ENCODE results near the gene UCN2. TPM values are rescaled to one million over a fixed set of nuclear protein-coding genes. Genes with fewer than 3 reads are reported as not detected.

UCN2 gene
- total and polyA plus RNA-seq, 9 of the 15 experiments (the other 6 are each of a cell fraction or from before 2014, with no cell fraction given): 0.08 to 0.11 TPM; not detected in 7

DNA sequence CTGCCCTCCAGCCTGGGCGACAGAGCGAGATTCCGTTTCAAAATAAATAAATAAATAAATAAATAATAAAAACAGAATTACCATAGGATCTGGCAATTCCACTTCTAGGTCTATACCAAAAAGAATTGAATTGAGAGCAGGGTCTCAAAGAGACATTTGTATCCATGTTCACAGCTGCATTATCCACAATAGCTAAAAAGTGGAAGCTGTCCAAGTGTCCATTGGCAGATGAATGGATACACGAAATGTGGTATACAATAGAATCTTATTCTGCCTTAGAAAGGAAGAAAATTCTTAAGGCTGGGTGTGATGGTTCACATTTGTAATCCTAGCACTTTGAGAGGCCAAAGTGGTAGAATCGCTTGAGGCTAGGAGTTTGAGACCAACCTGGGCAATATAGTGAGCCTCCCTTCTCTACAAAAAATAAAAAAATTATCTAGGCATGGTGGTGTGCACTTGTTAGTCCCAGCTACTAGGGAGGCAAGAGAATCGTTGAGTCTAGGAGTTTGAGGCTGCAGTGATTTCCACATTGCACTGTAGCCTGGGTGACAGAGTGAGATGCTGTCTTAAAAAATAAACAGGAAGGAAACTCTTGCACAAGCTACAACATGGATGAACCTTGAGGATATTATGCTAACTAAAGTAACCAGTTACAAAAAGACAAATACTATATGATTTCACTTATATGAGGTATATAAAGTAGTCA is 31.2 kb downstream of the UCN2 start:
- H3K79me2 ChIP-seq (ENCODE audit: control insufficient read depth, insufficient read depth, low read length): no peaks in the 10 kb centered on the region
- no peak for TF ChIP-seq FUS (optimal IDR thresholded peaks at IDR 0.05; ENCODE audit: low read depth, low read length)
- TF ChIP-seq, protein P1, sequence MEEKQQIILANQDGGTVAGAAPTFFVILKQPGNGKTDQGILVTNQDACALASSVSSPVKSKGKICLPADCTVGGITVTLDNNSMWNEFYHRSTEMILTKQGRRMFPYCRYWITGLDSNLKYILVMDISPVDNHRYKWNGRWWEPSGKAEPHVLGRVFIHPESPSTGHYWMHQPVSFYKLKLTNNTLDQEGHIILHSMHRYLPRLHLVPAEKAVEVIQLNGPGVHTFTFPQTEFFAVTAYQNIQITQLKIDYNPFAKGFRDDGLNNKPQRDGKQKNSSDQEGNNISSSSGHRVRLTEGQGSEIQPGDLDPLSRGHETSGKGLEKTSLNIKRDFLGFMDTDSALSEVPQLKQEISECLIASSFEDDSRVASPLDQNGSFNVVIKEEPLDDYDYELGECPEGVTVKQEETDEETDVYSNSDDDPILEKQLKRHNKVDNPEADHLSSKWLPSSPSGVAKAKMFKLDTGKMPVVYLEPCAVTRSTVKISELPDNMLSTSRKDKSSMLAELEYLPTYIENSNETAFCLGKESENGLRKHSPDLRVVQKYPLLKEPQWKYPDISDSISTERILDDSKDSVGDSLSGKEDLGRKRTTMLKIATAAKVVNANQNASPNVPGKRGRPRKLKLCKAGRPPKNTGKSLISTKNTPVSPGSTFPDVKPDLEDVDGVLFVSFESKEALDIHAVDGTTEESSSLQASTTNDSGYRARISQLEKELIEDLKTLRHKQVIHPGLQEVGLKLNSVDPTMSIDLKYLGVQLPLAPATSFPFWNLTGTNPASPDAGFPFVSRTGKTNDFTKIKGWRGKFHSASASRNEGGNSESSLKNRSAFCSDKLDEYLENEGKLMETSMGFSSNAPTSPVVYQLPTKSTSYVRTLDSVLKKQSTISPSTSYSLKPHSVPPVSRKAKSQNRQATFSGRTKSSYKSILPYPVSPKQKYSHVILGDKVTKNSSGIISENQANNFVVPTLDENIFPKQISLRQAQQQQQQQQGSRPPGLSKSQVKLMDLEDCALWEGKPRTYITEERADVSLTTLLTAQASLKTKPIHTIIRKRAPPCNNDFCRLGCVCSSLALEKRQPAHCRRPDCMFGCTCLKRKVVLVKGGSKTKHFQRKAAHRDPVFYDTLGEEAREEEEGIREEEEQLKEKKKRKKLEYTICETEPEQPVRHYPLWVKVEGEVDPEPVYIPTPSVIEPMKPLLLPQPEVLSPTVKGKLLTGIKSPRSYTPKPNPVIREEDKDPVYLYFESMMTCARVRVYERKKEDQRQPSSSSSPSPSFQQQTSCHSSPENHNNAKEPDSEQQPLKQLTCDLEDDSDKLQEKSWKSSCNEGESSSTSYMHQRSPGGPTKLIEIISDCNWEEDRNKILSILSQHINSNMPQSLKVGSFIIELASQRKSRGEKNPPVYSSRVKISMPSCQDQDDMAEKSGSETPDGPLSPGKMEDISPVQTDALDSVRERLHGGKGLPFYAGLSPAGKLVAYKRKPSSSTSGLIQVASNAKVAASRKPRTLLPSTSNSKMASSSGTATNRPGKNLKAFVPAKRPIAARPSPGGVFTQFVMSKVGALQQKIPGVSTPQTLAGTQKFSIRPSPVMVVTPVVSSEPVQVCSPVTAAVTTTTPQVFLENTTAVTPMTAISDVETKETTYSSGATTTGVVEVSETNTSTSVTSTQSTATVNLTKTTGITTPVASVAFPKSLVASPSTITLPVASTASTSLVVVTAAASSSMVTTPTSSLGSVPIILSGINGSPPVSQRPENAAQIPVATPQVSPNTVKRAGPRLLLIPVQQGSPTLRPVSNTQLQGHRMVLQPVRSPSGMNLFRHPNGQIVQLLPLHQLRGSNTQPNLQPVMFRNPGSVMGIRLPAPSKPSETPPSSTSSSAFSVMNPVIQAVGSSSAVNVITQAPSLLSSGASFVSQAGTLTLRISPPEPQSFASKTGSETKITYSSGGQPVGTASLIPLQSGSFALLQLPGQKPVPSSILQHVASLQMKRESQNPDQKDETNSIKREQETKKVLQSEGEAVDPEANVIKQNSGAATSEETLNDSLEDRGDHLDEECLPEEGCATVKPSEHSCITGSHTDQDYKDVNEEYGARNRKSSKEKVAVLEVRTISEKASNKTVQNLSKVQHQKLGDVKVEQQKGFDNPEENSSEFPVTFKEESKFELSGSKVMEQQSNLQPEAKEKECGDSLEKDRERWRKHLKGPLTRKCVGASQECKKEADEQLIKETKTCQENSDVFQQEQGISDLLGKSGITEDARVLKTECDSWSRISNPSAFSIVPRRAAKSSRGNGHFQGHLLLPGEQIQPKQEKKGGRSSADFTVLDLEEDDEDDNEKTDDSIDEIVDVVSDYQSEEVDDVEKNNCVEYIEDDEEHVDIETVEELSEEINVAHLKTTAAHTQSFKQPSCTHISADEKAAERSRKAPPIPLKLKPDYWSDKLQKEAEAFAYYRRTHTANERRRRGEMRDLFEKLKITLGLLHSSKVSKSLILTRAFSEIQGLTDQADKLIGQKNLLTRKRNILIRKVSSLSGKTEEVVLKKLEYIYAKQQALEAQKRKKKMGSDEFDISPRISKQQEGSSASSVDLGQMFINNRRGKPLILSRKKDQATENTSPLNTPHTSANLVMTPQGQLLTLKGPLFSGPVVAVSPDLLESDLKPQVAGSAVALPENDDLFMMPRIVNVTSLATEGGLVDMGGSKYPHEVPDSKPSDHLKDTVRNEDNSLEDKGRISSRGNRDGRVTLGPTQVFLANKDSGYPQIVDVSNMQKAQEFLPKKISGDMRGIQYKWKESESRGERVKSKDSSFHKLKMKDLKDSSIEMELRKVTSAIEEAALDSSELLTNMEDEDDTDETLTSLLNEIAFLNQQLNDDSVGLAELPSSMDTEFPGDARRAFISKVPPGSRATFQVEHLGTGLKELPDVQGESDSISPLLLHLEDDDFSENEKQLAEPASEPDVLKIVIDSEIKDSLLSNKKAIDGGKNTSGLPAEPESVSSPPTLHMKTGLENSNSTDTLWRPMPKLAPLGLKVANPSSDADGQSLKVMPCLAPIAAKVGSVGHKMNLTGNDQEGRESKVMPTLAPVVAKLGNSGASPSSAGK (IDR thresholded peaks at IDR 0.05): no peak
- TF ChIP-seq RAD21 (CRISPR knock-in tag; conservative IDR thresholded peaks at IDR 0.05 in 1 of 2, IDR thresholded peaks at IDR 0.05 in 1 of 2): no peak
- TF ChIP-seq ELF2 (CRISPR knock-in tag; IDR thresholded peaks at IDR 0.05): no peak
- TF ChIP-seq CBFA2T3 (IDR thresholded peaks at IDR 0.05): no peak
- TF ChIP-seq NFE2 (IDR thresholded peaks at IDR 0.05; ENCODE audit: low read depth): no peak
- TF ChIP-seq HSF4 (CRISPR knock-in tag; IDR thresholded peaks at IDR 0.05; ENCODE audit: borderline replicate concordance): no peak
- no peak for TF ChIP-seq MEIS2 (IDR thresholded peaks at IDR 0.05; ENCODE audit: partially characterized antibody)
- TF ChIP-seq MEF2D (tag; conservative IDR thresholded peaks at IDR 0.05; ENCODE audit: low read depth): no peak
- TF ChIP-seq ESRRB (CRISPR knock-in tag; IDR thresholded peaks at IDR 0.05; ENCODE audit: borderline replicate concordance): no peak
- TF ChIP-seq ZNF311 (CRISPR knock-in tag; IDR thresholded peaks at IDR 0.05): no peak
- no peak for TF ChIP-seq ZC3H11A (IDR thresholded peaks at IDR 0.05; ENCODE audit: low read depth, low read length)

More for the DNA sequence above, 31.2 kb downstream of the UCN2 start:
- H3K4me1 ChIP-seq (replicated peaks in 1 of 2; ENCODE audit: control insufficient read depth in 2 of 2, insufficient read depth in 2 of 2, low read length in 2 of 2): no peaks in the 10 kb centered on the region
- POLR2A ChIA-PET: interaction anchor here (1.1 kb wide), 1 partner anchor 150 kb away, joined by 3 read pairs; no protein-coding TSS in a partner anchor
- in situ Hi-C loops (cut with MboI) (no loop called here), intact Hi-C loops (cut with micrococcal nuclease) (no loop called here)
- CTCF ChIA-PET (ENCODE audit: low intra/inter-chr PET ratio): interaction anchor here (0.6 kb wide), 1 partner anchor 267 kb away, joined by 3 read pairs; no protein-coding TSS in a partner anchor
- DNase-seq (ENCODE audit: extremely low read depth in 1 of 4, low spot score in 3 of 4) (no peak), FAIRE-seq (no peak), ATAC-seq (no peak)
- no peak overlapping the region for H3K4me2 ChIP-seq (ENCODE audit: insufficient read depth, low read length)
- no peak overlapping the region for H3K9ac ChIP-seq (ENCODE audit: insufficient read depth in 1 of 2, low read depth in 2 of 2, low read length in 2 of 2)
- WGBS (ENCODE audit: insufficient coverage, low coverage, missing lambda C conversion rate): 80% methylated on average over 6 of the region's 6 CpGs
- H3K27me3 ChIP-seq (ENCODE audit: control insufficient read depth in 2 of 2, insufficient read depth in 2 of 2, low read length in 2 of 2): no peaks in the 10 kb centered on the region
- no peak overlapping the region for H2AFZ ChIP-seq (ENCODE audit: low read depth, low read length)
- no peaks in the 10 kb centered on the region for H4K20me1 ChIP-seq (replicated peaks; ENCODE audit: control insufficient read depth, insufficient read depth, low read length)
- BruUV-seq (replicated peaks): no TSS peak
- peaks cover 62% of the 10 kb centered on the region for H3K36me3 ChIP-seq (ENCODE audit: control insufficient read depth, insufficient read depth, low read length)
- peaks cover 4% of the 10 kb centered on the region for H3K9me1 ChIP-seq (ENCODE audit: control insufficient read depth, insufficient read depth, low read length)
- no peak overlapping the region for H3K4me3 ChIP-seq
- no peaks in the 10 kb centered on the region for H3K9me3 ChIP-seq (replicated peaks; ENCODE audit: control insufficient read depth, insufficient read depth, low read depth, low read length)
- no peak overlapping the region for H3K27ac ChIP-seq (ENCODE audit: extremely low read depth, low read depth, low read length)

Measured in K562 (cell line).